H9 (cell line): ENCODE data around the gene MEIS2. TPM values are rescaled to one million over a fixed set of nuclear protein-coding genes. Genes with fewer than 3 reads are reported as not detected.

Source experiments
- DNase-seq: peaks from one replicate; pipeline ENCODE4 v3.0.0-alpha.2; 2017
- H2AFZ ChIP-seq: one replicate; pipeline ENCODE4 v1.6.1; 2013; ENCODE audit warnings: mild to moderate bottlenecking, low read length, control low read depth, moderate library complexity
- H2AK5ac ChIP-seq: 2 replicates; pipeline ENCODE4 v1.6.1; 2013; ENCODE audit warnings: low read length, control low read depth, mixed read lengths; ENCODE audit not compliant: insufficient read length
- H2BK120ac ChIP-seq: one replicate; pipeline ENCODE4 v1.6.1; 2013; ENCODE audit warnings: low read depth, mild to moderate bottlenecking, low read length, control low read depth, inconsistent platforms; ENCODE audit not compliant: poor library complexity, severe bottlenecking
- H2BK12ac ChIP-seq: 2 replicates; pipeline ENCODE4 v1.6.1; 2013; ENCODE audit warnings: low read length, control low read depth, mixed read lengths, low read depth; ENCODE audit not compliant: insufficient read length
- H2BK15ac ChIP-seq: 2 replicates; pipeline ENCODE4 v1.6.1; 2013; ENCODE audit warnings: low read depth, low read length, control low read depth
- H2BK20ac ChIP-seq: one replicate; pipeline ENCODE4 v1.6.1; 2013; ENCODE audit warnings: low read depth, mild to moderate bottlenecking, low read length, control low read depth, inconsistent platforms; ENCODE audit not compliant: poor library complexity, severe bottlenecking
- H2BK5ac ChIP-seq: 2 replicates; pipeline ENCODE4 v1.6.1; 2013; ENCODE audit warnings: low read length, control low read depth, mixed read lengths; ENCODE audit not compliant: insufficient read length
- H3K14ac ChIP-seq: 2 replicates; pipeline ENCODE4 v1.6.1; 2013; ENCODE audit warnings: low read length, control low read depth; ENCODE audit not compliant: insufficient read depth
- H3K18ac ChIP-seq: 2 replicates; pipeline ENCODE4 v1.6.1; 2013; ENCODE audit warnings: low read depth, mild to moderate bottlenecking, mixed read lengths, low read length, control low read depth; ENCODE audit not compliant: insufficient read length
- H3K23ac ChIP-seq: 2 replicates; pipeline ENCODE4 v1.6.1; 2013; ENCODE audit warnings: low read length, control low read depth, mixed read lengths, low read depth; ENCODE audit not compliant: insufficient read length
- H3K23me2 ChIP-seq: 2 replicates; pipeline ENCODE4 v1.6.1; 2013; ENCODE audit warnings: low read depth, mild to moderate bottlenecking, mixed read lengths, low read length, control low read depth; ENCODE audit not compliant: insufficient read length, poor library complexity, severe bottlenecking
- H3K27ac ChIP-seq: 2 replicates; pipeline ENCODE4 v1.5.1; 2013; ENCODE audit warnings: low read length, control low read depth, mixed read lengths, low read depth; ENCODE audit not compliant: insufficient read length
- H3K27me3 ChIP-seq: 2 replicates; pipeline ENCODE4 v1.6.1; 2013; ENCODE audit warnings: low read length, control low read depth, inconsistent platforms; ENCODE audit not compliant: insufficient read depth
- H3K4ac ChIP-seq: 2 replicates; pipeline ENCODE4 v1.6.1; 2013; ENCODE audit warnings: low read depth, mild to moderate bottlenecking, control low read depth, inconsistent platforms, low read length, moderate library complexity
- H3K4me1 ChIP-seq: 2 replicates; pipeline ENCODE4 v1.6.1; 2013; ENCODE audit warnings: low read length, control low read depth, inconsistent platforms; ENCODE audit not compliant: insufficient read depth
- H3K4me2 ChIP-seq: 2 replicates; pipeline ENCODE4 v1.6.1; 2013; ENCODE audit warnings: low read length, control low read depth, mixed read lengths; ENCODE audit not compliant: insufficient read length, insufficient read depth
- H3K56ac ChIP-seq: 2 replicates; pipeline ENCODE4 v1.6.1; 2013; ENCODE audit warnings: low read depth, mild to moderate bottlenecking, mixed read lengths, low read length, control low read depth; ENCODE audit not compliant: insufficient read length
- H3K79me1 ChIP-seq: 2 replicates; pipeline ENCODE4 v1.6.1; 2013; ENCODE audit warnings: low read depth, mild to moderate bottlenecking, moderate library complexity, low read length, control low read depth, inconsistent platforms; ENCODE audit not compliant: insufficient read depth, poor library complexity, severe bottlenecking
- H3K79me2 ChIP-seq: 2 replicates; pipeline ENCODE4 v1.6.1; 2013; ENCODE audit warnings: low read length, control low read depth, inconsistent platforms; ENCODE audit not compliant: insufficient read depth
- H3K9ac ChIP-seq: 2 replicates; pipeline ENCODE4 v1.6.1; 2013; ENCODE audit warnings: low read length, control low read depth, mixed read lengths; ENCODE audit not compliant: insufficient read length; ENCODE audit errors: extremely low read depth
- H3K9me3 ChIP-seq: one replicate; pipeline ENCODE4 v1.6.1; 2013; ENCODE audit warnings: low read depth, low read length, inconsistent platforms; ENCODE audit not compliant: control insufficient read depth
- H3T11ph ChIP-seq: one replicate; pipeline ENCODE4 v1.6.1; 2013; ENCODE audit warnings: mild to moderate bottlenecking, low read length, control low read depth, inconsistent platforms
- H4K20me1 ChIP-seq: one replicate; pipeline ENCODE4 v1.6.1; 2013; ENCODE audit not compliant: control insufficient read depth, insufficient read length, insufficient read depth
- H4K5ac ChIP-seq: 2 replicates; pipeline ENCODE4 v1.6.1; 2013; ENCODE audit warnings: low read depth, mild to moderate bottlenecking, mixed read lengths, low read length, control low read depth; ENCODE audit not compliant: insufficient read length
- H4K8ac ChIP-seq: replicated peaks from 2 replicates; pipeline ENCODE4 v1.6.1; 2013; ENCODE audit warnings: low read length, control low read depth, mixed read lengths, low read depth; ENCODE audit not compliant: insufficient read length
- H4K91ac ChIP-seq: 2 replicates; pipeline ENCODE4 v1.6.1; 2013; ENCODE audit warnings: low read depth, mild to moderate bottlenecking, moderate library complexity, mixed read lengths, low read length, control low read depth; ENCODE audit not compliant: insufficient read length
- H3K27ac Mint-ChIP-seq, 3 experiments: 2 replicates in 2 of 3; 3 replicates in 1 of 3; pipeline ENCODE4 v1.8.0; 2020 to 2021; ENCODE audit warnings: mixed read lengths in 3 of 3, mild to moderate bottlenecking in 1 of 3, moderate library complexity in 1 of 3
- H3K27me3 Mint-ChIP-seq: 2 replicates; pipeline ENCODE4 v1.8.0; 2021; ENCODE audit warnings: low read depth, mild to moderate bottlenecking, moderate library complexity, mixed read lengths
- H3K36me3 Mint-ChIP-seq, 3 experiments: 2 replicates in 2 of 3; 3 replicates in 1 of 3; pipeline ENCODE4 v1.8.0; 2020 to 2021; ENCODE audit warnings: low read depth in 3 of 3, mixed read lengths in 3 of 3; ENCODE audit not compliant: insufficient read depth in 1 of 3
- H3K4me1 Mint-ChIP-seq, 2 experiments: 2 replicates each; pipeline ENCODE4 v1.8.0; 2020; ENCODE audit warnings: mixed read lengths in 2 of 2
- H3K4me3 Mint-ChIP-seq, 2 experiments: 2 replicates in 1 of 2; 3 replicates in 1 of 2; pipeline ENCODE4 v1.8.0; 2020 to 2021; ENCODE audit warnings: mild to moderate bottlenecking in 2 of 2, mixed read lengths in 2 of 2, moderate library complexity in 1 of 2
- H3K9me3 Mint-ChIP-seq, 2 experiments: 2 replicates in 1 of 2; 3 replicates in 1 of 2; pipeline ENCODE4 v1.8.0; 2020; ENCODE audit warnings: mild to moderate bottlenecking in 2 of 2, mixed read lengths in 2 of 2, moderate library complexity in 1 of 2
- WGBS: extraction: QIAGEN DNeasy Blood & Tissue Kit; methylation state at CpG from one replicate; pipeline ENCODE4 v1.1.7; 2013; ENCODE audit warnings: missing lambda C conversion rate, low lambda C conversion rate, mixed read lengths; ENCODE audit not compliant: insufficient read length; ENCODE audit errors: extremely low coverage; 5-methylcytosine and 5-hydroxymethylcytosine counted together
- total RNA-seq: library from RNA; stranded (reverse); gene quantifications from 2 replicates; pipeline ENCODE4 v1.2.1, GENCODE V29; 2021
- TF ChIP-seq, protein P1 (sequence below): fragments of 200-600 bp; sonication (generic); conservative IDR thresholded peaks from 3 replicates; pipeline ENCODE4 v1.8.0; 2021; ENCODE audit warnings: antibody characterized with exemption, mild to moderate bottlenecking

Gene MEIS2
- total RNA-seq, 1 experiment from 2014 or later, result 0.35 TPM

DNA sequence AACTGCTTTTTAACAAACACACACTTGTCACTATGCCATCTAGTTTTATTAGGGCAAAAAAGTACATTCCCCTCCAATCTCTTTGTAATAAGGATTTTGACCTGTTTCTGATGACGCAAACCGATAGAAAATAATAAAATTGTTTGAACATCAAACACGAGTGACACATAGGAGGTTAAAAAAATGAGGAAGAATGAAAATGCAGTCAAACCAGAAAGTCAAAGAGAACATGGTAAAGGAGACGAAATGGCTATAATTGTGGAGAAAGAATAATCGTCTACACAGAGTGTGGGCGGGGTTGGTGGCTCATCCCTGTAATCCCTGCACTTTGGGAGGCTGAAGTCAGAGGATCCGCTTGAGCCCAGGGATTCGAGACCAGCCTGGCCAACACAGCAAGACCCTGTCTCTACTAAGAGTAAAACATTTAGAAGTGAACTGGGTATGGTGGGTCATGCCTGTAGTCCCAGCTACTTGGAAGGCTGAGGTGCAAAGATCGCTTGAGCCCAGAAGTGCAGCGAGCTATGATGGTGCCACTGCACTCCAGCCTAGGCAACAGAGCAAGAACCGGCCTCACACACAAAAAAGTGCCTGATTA lies 83.2 kb downstream of the MEIS2 start:
- Mint-ChIP-seq H3K36me3 (peaks cover 0 to 9% (median 2%) of the 10 kb centered on the region in 3 experiments; a peak in 3 of 7 replicates), H3K27ac (no peak overlapping the region), H3K4me3 (no peak overlapping the region), H3K27me3 (no peaks in the 10 kb centered on the region), H3K9me3 (peaks cover 3 to 4% of the 10 kb centered on the region in 2 experiments; a peak in 4 of 5 replicates), H3K4me1 (peaks cover 24 to 26% of the 10 kb centered on the region in 2 experiments)
- Histone ChIP-seq H4K91ac (no peak overlapping the region), H4K20me1 (no peaks in the 10 kb centered on the region), H3K23ac (no peak overlapping the region), H4K5ac (no peak overlapping the region), H2BK120ac (no peak overlapping the region), H3K56ac (no peak overlapping the region), H4K8ac (no peak overlapping the region), H2AK5ac (no peak overlapping the region), H3K4me2 (no peak overlapping the region), H3K27me3 (no peaks in the 10 kb centered on the region), H2BK20ac (no peak overlapping the region), H3K4me1 (no peaks in the 10 kb centered on the region), H2BK12ac (no peak overlapping the region), H3K27ac (no peak overlapping the region), H3K79me1 (no peaks in the 10 kb centered on the region), H2BK15ac (no peak overlapping the region), H3K23me2 (no peaks in the 10 kb centered on the region), H3K18ac (no peak overlapping the region), H3K4ac (no peak overlapping the region), H3K14ac (no peak overlapping the region), H3K9me3 (no peaks in the 10 kb centered on the region), H3K9ac (no peak overlapping the region), H3T11ph (no peak overlapping the region), H3K79me2 (no peaks in the 10 kb centered on the region), H2BK5ac (no peak overlapping the region), H2AFZ (no peak overlapping the region)
- no peak for DNase-seq
- WGBS, result no CpG with 5 or more reads among the region's 11 CpGs
- TF ChIP-seq, protein P1, sequence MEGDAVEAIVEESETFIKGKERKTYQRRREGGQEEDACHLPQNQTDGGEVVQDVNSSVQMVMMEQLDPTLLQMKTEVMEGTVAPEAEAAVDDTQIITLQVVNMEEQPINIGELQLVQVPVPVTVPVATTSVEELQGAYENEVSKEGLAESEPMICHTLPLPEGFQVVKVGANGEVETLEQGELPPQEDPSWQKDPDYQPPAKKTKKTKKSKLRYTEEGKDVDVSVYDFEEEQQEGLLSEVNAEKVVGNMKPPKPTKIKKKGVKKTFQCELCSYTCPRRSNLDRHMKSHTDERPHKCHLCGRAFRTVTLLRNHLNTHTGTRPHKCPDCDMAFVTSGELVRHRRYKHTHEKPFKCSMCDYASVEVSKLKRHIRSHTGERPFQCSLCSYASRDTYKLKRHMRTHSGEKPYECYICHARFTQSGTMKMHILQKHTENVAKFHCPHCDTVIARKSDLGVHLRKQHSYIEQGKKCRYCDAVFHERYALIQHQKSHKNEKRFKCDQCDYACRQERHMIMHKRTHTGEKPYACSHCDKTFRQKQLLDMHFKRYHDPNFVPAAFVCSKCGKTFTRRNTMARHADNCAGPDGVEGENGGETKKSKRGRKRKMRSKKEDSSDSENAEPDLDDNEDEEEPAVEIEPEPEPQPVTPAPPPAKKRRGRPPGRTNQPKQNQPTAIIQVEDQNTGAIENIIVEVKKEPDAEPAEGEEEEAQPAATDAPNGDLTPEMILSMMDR, result no peak
